Ovary (tissue), 3 donors: Measurements from ENCODE around the gene NAA11.

Experiments used
- POLR2A ChIP-seq: fragments of 450-650 bp; IDR thresholded peaks from one replicate; pipeline ENCODE4 v1.6.1; 2017; ENCODE audit warnings: antibody characterized with exemption, mild to moderate bottlenecking, moderate library complexity
- TF ChIP-seq, protein P1 (sequence below), 3 donors: fragments of 450-650 bp in 2 of 3; fragments of 200-600 bp in 1 of 3; IDR thresholded peaks; one replicate each; pipeline versions ENCODE4 v1.5.1 to v1.8.0; 2016 to 2022; ENCODE audit warnings: antibody characterized with exemption in 3 of 3, mild to moderate bottlenecking in 1 of 3
- donor health status: DM: no; HTN: no; CAD: no.

DNA sequence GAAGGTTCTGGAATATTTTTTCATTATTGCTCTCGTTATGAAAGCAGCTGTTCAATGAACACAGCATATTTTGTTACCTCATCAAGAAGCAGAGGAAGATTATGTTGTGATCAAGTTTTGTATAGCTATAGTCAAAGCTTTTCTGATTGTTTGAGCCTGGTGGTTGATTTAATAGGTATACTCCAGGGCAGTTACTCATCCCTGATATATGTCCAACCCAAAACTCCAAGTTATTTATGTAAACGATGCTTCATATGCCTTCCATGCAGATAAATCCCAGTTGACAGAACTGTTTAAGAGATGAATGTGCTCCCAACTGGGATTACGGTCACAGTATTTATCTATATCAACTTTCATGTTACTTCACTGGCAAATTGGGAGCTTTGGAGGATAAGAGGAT, 19.1 kb downstream of the NAA11 start:
- TF ChIP-seq, protein P1, sequence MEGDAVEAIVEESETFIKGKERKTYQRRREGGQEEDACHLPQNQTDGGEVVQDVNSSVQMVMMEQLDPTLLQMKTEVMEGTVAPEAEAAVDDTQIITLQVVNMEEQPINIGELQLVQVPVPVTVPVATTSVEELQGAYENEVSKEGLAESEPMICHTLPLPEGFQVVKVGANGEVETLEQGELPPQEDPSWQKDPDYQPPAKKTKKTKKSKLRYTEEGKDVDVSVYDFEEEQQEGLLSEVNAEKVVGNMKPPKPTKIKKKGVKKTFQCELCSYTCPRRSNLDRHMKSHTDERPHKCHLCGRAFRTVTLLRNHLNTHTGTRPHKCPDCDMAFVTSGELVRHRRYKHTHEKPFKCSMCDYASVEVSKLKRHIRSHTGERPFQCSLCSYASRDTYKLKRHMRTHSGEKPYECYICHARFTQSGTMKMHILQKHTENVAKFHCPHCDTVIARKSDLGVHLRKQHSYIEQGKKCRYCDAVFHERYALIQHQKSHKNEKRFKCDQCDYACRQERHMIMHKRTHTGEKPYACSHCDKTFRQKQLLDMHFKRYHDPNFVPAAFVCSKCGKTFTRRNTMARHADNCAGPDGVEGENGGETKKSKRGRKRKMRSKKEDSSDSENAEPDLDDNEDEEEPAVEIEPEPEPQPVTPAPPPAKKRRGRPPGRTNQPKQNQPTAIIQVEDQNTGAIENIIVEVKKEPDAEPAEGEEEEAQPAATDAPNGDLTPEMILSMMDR (IDR thresholded peaks at IDR 0.05): no peak
- no peak for TF ChIP-seq POLR2A
